ENCODE results near the gene MYADML2. TPM values are rescaled to one million over a fixed set of nuclear protein-coding genes. Genes with fewer than 3 reads are reported as not detected.

Gene MYADML2
- total and polyA plus RNA-seq, 2 experiments from 2014 or later: 0.70 to 1.7 TPM

GRCh38 chr17:81968850-81969812 is 22.1 kb upstream of the MYADML2 start:
- no peak for ATAC-seq
- peaks cover 19% of the 10 kb centered on the region for H3K9me3 Mint-ChIP-seq
- Histone ChIP-seq H4K20me1 (replicated peaks; ENCODE audit: insufficient read depth) (no peaks in the 10 kb centered on the region), H3K4me2 (no peak overlapping the region), H2AFZ (no peak overlapping the region), H3K9me2 (ENCODE audit: insufficient read depth) (no peaks in the 10 kb centered on the region), H3K36me3 (ENCODE audit: insufficient read depth) (no peaks in the 10 kb centered on the region), H3K4me1 (ENCODE audit: insufficient read depth) (peaks cover 21% of the 10 kb centered on the region), H3F3A (replicated peaks; ENCODE audit: low read depth) (peaks cover 10% of the 10 kb centered on the region; the same call in 1 of the 2 replicates), H3K27ac (ENCODE audit: low read depth) (no peak overlapping the region), H3K79me2 (replicated peaks; ENCODE audit: insufficient read depth) (no peaks in the 10 kb centered on the region), H3K27me3 (ENCODE audit: insufficient read depth) (peaks cover 53% of the 10 kb centered on the region), H3K4me3 (no peak overlapping the region)
- peaks cover 3% of the 10 kb centered on the region; the same call in 1 of the 3 replicates for H3K4me1 Mint-ChIP-seq
- TF ChIP-seq EZH2phosphoT487 (IDR thresholded peaks at IDR 0.05; ENCODE audit: unreplicated experiment) (no peak), NANOG (IDR thresholded peaks at IDR 0.05; ENCODE audit: borderline replicate concordance) (no peak), ZNF114 (CRISPR knock-in tag; IDR thresholded peaks at IDR 0.05) (no peak), CTCF (conservative IDR thresholded peaks at IDR 0.05; ENCODE audit: low read depth in 2 of 2) (no peak), STAT1 (IDR thresholded peaks at IDR 0.05; ENCODE audit: unreplicated experiment) (no peak), POLR2AphosphoS5 (IDR thresholded peaks at IDR 0.05; ENCODE audit: low read depth) (no peak), JUNB (IDR thresholded peaks at IDR 0.05; ENCODE audit: unreplicated experiment) (no peak), ETS1 (IDR thresholded peaks at IDR 0.05) (no peak), CREB1 (CRISPR knock-in tag; IDR thresholded peaks at IDR 0.05; ENCODE audit: low read depth) (no peak), ZNF331 (CRISPR knock-in tag; IDR thresholded peaks at IDR 0.05; ENCODE audit: low read depth) (no peak), ZNF462 (CRISPR knock-in tag; IDR thresholded peaks at IDR 0.05) (no peak), EZH2 (IDR thresholded peaks at IDR 0.05; ENCODE audit: low read depth, unreplicated experiment) (no peak), REST (IDR thresholded peaks at IDR 0.05; ENCODE audit: unreplicated experiment) (no peak)
- no peak overlapping the region for H3K4me3 Mint-ChIP-seq
- no peak overlapping the region for H3K27ac Mint-ChIP-seq
- peaks cover 46% of the 10 kb centered on the region for H3K27me3 Mint-ChIP-seq (ENCODE audit: insufficient read depth, low read depth, poor library complexity)
- peaks cover 5% of the 10 kb centered on the region; the same call in 1 of the 3 replicates for H3K36me3 Mint-ChIP-seq (ENCODE audit: low read depth)
- DNase-seq (ENCODE audit: low spot score): no peak

All from GM23338 (cell line).